ENCODE measurements around the gene CLMN. TPM values are rescaled to one million over a fixed set of nuclear protein-coding genes. Genes with fewer than 3 reads are reported as not detected.

The CLMN gene
- total and polyA plus RNA-seq, 9 of the 15 experiments (the other 6 are each of a cell fraction or from before 2014, with no cell fraction given) = 0.01 to 0.18 (median 0.07) TPM; not detected in 4

- WGBS (ENCODE audit: insufficient coverage, low coverage, missing lambda C conversion rate) = 0% methylated on average over 2 of the region's 2 CpGs
- H3K9me3 ChIP-seq (replicated peaks; ENCODE audit: control insufficient read depth, insufficient read depth, low read depth, low read length) = no peaks in the 10 kb centered on the region
- no TSS peak for BruUV-seq (replicated peaks)
- H2AFZ ChIP-seq (ENCODE audit: low read depth, low read length) = no peak overlapping the region
- H3K9ac ChIP-seq (ENCODE audit: insufficient read depth in 1 of 2, low read depth in 2 of 2, low read length in 2 of 2) = no peak overlapping the region
- ATAC-seq = no peak
- H3K27ac ChIP-seq (ENCODE audit: extremely low read depth, low read depth, low read length) = no peak overlapping the region
- no peaks in the 10 kb centered on the region for H3K9me1 ChIP-seq (ENCODE audit: control insufficient read depth, insufficient read depth, low read length)
- H3K27me3 ChIP-seq (ENCODE audit: control insufficient read depth in 2 of 2, insufficient read depth in 2 of 2, low read length in 2 of 2) = peaks cover 6 to 24% of the 10 kb centered on the region in 2 experiments; a peak in 4 of 5 replicates
- H3K4me2 ChIP-seq (ENCODE audit: insufficient read depth, low read length) = no peak overlapping the region
- H3K4me3 ChIP-seq = no peak overlapping the region
- intact Hi-C loops (cut with micrococcal nuclease) (no loop called here), in situ Hi-C loops (cut with MboI) (no loop called here)
- H4K20me1 ChIP-seq (replicated peaks; ENCODE audit: control insufficient read depth, insufficient read depth, low read length) = no peaks in the 10 kb centered on the region
- POLR2A ChIA-PET = no interaction called here
- CTCF ChIA-PET (ENCODE audit: low intra/inter-chr PET ratio) = no interaction called here
- no peaks in the 10 kb centered on the region for H3K79me2 ChIP-seq (ENCODE audit: control insufficient read depth, insufficient read depth, low read length)
- no peaks in the 10 kb centered on the region for H3K36me3 ChIP-seq (ENCODE audit: control insufficient read depth, insufficient read depth, low read length)
- H3K4me1 ChIP-seq (replicated peaks in 1 of 2; ENCODE audit: control insufficient read depth in 2 of 2, insufficient read depth in 2 of 2, low read length in 2 of 2) = no peaks in the 10 kb centered on the region
- TF ChIP-seq NCOR1 (IDR thresholded peaks at IDR 0.05) (no peak), POLR2AphosphoS2 (IDR thresholded peaks at IDR 0.05; ENCODE audit: low read length) (no peak), COPS2 (conservative IDR thresholded peaks at IDR 0.05) (no peak), ZNF609 (CRISPR knock-in tag; IDR thresholded peaks at IDR 0.05; ENCODE audit: borderline replicate concordance) (no peak), CBFA2T2 (conservative IDR thresholded peaks at IDR 0.05) (no peak), ZNF24 (IDR thresholded peaks at IDR 0.05) (no peak), E2F5 (CRISPR knock-in tag; IDR thresholded peaks at IDR 0.05) (no peak), SMAD3 (CRISPR knock-in tag; conservative IDR thresholded peaks at IDR 0.05) (no peak), ZNF280B (CRISPR knock-in tag; IDR thresholded peaks at IDR 0.05) (no peak), ZC3H4 (CRISPR knock-in tag; IDR thresholded peaks at IDR 0.05; ENCODE audit: borderline replicate concordance) (no peak), NKRF (IDR thresholded peaks at IDR 0.05; ENCODE audit: borderline replicate concordance) (no peak), ZNF232 (CRISPR knock-in tag; IDR thresholded peaks at IDR 0.05) (no peak), HNRNPL (IDR thresholded peaks at IDR 0.05; ENCODE audit: low read depth, low read length) (no peak), CBX3 (IDR thresholded peaks at IDR 0.05; ENCODE audit: borderline replicate concordance in 1 of 2, low read length in 2 of 2) (no peak), NFATC3 (IDR thresholded peaks at IDR 0.05) (no peak), ZNF77 (CRISPR knock-in tag; IDR thresholded peaks at IDR 0.05) (no peak)
- DNase-seq (ENCODE audit: extremely low read depth in 1 of 4, low spot score in 3 of 4) = no peak
- FAIRE-seq = no peak
Observed at GRCh38 chr14:95206534-95206933, 113.2 kb downstream of the CLMN start.

Data from K562 (cell line).